Ectodermal cell (in vitro differentiated cells): Measurements from ENCODE around the gene TRABD2B.

ENCODE experiments used
- H3K27ac ChIP-seq: 2 replicates; pipeline ENCODE4 v1.7.0; 2013; ENCODE audit warnings: mild to moderate bottlenecking, low read depth, low read length; ENCODE audit not compliant: insufficient read depth, poor library complexity, severe bottlenecking
- H3K27me3 ChIP-seq: 2 replicates; pipeline ENCODE4 v1.7.0; 2013; ENCODE audit warnings: mild to moderate bottlenecking, low read length; ENCODE audit not compliant: insufficient read depth, control insufficient read depth, poor library complexity, severe bottlenecking
- H3K36me3 ChIP-seq: one replicate; pipeline ENCODE4 v1.7.0; 2013; ENCODE audit warnings: low read length; ENCODE audit not compliant: control insufficient read depth, insufficient read depth
- H3K4me1 ChIP-seq: one replicate; pipeline ENCODE4 v1.7.0; 2013; ENCODE audit warnings: low read length; ENCODE audit not compliant: control insufficient read depth, insufficient read depth
- H3K4me3 ChIP-seq: 2 replicates; pipeline ENCODE4 v1.7.0; 2013; ENCODE audit warnings: low read depth, low read length, control low read depth; ENCODE audit not compliant: insufficient read depth
- H3K9me3 ChIP-seq: 2 replicates; pipeline ENCODE4 v1.7.0; 2013; ENCODE audit warnings: mild to moderate bottlenecking, low read length, moderate library complexity; ENCODE audit not compliant: control insufficient read depth
- WGBS, 2 experiments: methylation state at CpG; one replicate each; pipeline ENCODE4 v1.1.7; 2013; ENCODE audit warnings: missing lambda C conversion rate in 2 of 2; 5-methylcytosine and 5-hydroxymethylcytosine counted together

TRABD2B gene

DNA sequence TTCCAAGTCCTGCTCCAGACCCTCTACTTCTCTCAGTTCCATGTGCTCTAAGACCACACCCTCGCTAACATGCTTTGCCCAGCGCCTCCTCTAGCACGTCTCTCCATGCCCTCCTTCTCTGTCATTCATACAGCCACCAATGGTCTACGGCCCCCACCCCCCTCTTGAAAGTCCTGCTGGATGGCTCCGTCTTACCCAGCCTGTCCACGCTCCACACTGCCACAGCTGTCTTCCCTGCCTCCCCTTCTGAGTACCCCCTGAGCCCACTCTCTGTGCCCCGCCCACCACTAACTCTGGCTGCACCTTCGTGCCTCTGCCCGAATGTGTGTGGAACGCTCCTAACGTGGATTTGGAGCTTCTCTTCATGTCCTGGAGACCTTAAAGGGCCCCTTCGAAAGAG, 244.6 kb downstream of the TRABD2B start:
- WGBS, 2 experiments, result 92% methylated on average over 12 of the region's 12 CpGs
- no peak overlapping the region for H3K4me3 ChIP-seq
- H3K27me3 ChIP-seq, result no peaks in the 10 kb centered on the region
- no peaks in the 10 kb centered on the region for H3K9me3 ChIP-seq
- H3K36me3 ChIP-seq, result no peaks in the 10 kb centered on the region
- peaks cover 10% of the 10 kb centered on the region for H3K4me1 ChIP-seq
- no peak overlapping the region for H3K27ac ChIP-seq

DNA sequence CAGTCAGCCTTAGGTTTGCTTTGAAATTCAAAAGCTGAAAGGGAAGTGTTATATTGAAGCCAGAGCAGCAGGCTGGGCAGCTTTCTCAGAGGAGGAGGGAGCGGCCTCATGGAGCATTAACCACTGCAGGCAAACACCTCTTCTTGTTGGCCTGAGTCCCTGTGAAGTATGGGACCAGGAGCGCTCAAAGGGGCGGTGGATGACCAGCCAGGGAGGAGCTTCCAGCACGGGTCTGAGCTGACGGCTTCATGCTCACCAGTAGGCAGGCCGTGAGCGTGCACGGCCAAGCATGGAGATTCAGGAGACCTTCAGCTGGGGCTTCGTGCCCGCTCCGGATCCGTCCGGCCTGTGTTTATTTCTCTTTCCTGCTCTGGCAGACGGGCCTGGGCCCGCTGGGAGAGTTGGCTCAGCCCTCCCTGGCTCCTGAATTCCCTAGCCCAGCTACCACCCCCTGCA, 245.2 kb downstream of the TRABD2B start:
- Histone ChIP-seq H3K9me3 (no peaks in the 10 kb centered on the region), H3K27me3 (no peaks in the 10 kb centered on the region), H3K27ac (no peak overlapping the region), H3K4me1 (peaks cover 10% of the 10 kb centered on the region), H3K4me3 (no peak overlapping the region), H3K36me3 (no peaks in the 10 kb centered on the region)
- 80 to 82% methylated on average over 15 of the region's 15 CpGs for WGBS, 2 experiments

- Histone ChIP-seq H3K4me1 (peaks cover 10% of the 10 kb centered on the region), H3K36me3 (no peaks in the 10 kb centered on the region), H3K27ac (no peak overlapping the region), H3K4me3 (no peak overlapping the region), H3K27me3 (no peaks in the 10 kb centered on the region), H3K9me3 (no peaks in the 10 kb centered on the region)
- 88 to 91% methylated on average over 4 of the region's 4 CpGs for WGBS, 2 experiments
Measured at GRCh38 chr1:47751193-47751592, 246.0 kb downstream of the TRABD2B start.

DNA sequence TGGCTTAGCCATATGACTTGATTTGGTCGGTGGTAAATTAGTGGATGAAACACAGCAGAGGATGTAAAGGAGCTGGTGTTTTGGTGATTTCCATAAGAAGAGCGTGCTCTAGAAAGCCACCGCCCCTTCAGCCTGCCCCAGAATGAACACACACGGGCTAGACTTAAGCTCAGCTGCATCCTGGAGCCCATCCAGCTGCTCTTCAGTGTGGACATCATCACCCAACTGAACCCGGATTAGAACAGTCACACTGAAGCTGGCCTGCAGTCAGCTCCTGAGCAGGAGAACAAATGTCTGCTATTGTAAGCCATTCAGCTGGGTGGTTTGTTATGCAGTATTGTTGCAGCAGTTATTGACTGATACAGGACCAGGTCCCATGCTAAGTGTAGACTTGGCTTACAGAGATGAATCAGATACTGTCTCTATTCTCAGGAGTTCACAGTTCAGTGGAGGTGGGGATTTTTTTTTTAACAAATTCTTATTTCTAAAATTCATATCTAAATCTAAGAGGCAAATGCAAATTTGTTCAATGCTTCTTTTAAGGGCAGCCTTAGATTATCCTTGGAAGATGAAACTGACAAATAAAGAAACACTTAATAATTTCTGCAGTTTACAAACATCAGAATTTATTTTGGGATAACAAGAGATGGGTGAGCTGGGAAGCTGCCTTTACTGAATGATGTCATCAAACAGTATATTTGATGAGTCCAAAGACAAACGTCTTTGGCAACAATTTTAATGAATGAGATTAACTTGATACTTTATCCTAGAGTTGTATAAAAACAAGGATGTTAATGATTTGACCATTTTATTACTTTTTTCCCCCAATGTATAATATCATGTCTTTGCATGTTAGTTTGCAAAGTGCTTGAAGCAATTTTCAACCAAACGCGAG, 251.2 kb downstream of the TRABD2B start:
- Histone ChIP-seq H3K4me3 (no peak overlapping the region), H3K9me3 (no peaks in the 10 kb centered on the region)
- WGBS, 2 experiments, result 81 to 83% methylated on average over 8 of the region's 8 CpGs

GRCh38 chr1:47742890-47743760, 254.1 kb downstream of the TRABD2B start:
- 87 to 90% methylated on average over 9 of the region's 9 CpGs for WGBS, 2 experiments
- Histone ChIP-seq H3K4me3 (no peak overlapping the region), H3K27me3 (no peaks in the 10 kb centered on the region)

More for the DNA sequence above, 251.2 kb downstream of the TRABD2B start:
- Histone ChIP-seq H3K36me3 (no peaks in the 10 kb centered on the region), H3K27ac (no peak overlapping the region), H3K27me3 (no peaks in the 10 kb centered on the region), H3K4me1 (no peaks in the 10 kb centered on the region)

DNA sequence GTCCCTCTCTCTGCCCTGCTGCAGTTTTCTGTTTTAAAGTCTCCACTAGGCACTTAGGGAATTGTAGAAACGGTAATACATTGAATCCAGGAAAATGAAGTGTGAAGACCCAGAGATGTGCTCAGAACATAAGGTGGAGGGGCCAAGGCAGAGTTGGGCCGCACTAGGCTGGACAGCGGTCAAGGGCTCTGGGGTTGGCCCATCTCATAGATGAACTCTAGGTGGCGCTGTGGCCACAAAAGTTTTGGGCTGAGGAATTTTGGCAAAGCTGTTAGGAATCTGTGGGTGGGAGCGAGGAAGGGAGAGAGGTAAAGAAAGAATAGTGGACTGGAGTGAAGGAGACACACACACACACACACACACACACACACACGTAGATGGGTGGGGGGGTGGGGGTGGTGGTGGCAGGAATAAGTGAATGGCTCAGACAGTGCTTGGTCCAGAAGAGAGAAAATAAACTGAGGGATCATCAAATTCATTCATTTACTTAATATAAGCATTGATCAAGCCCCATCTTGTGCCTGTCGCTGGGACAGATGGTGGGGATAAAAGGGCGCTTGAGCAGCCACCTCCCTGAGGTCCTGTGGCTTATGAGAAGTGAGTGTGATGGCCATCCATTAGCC, 258.5 kb downstream of the TRABD2B start:
- H3K4me3 ChIP-seq, result no peak overlapping the region
- WGBS, 2 experiments, result 28% methylated on average over 6 of the region's 8 CpGs
- no peaks in the 10 kb centered on the region for H3K9me3 ChIP-seq
- H3K36me3 ChIP-seq, result no peaks in the 10 kb centered on the region
- no peaks in the 10 kb centered on the region for H3K4me1 ChIP-seq
- no peak overlapping the region for H3K27ac ChIP-seq
- H3K27me3 ChIP-seq, result peaks cover 13% of the 10 kb centered on the region

More at GRCh38 chr1:47742890-47743760, 254.1 kb downstream of the TRABD2B start:
- no peaks in the 10 kb centered on the region for H3K36me3 ChIP-seq
- no peaks in the 10 kb centered on the region for H3K9me3 ChIP-seq
- H3K27ac ChIP-seq, result no peak overlapping the region
- no peaks in the 10 kb centered on the region for H3K4me1 ChIP-seq

GRCh38 chr1:47732489-47732888, 264.7 kb downstream of the TRABD2B start:
- WGBS, 2 experiments, result 84 to 87% methylated on average over 4 of the region's 4 CpGs
- H3K9me3 ChIP-seq, result no peaks in the 10 kb centered on the region
- H3K4me3 ChIP-seq, result no peak overlapping the region
- H3K4me1 ChIP-seq, result no peaks in the 10 kb centered on the region
- peaks cover 19% of the 10 kb centered on the region for H3K27me3 ChIP-seq
- no peak overlapping the region for H3K27ac ChIP-seq
- no peaks in the 10 kb centered on the region for H3K36me3 ChIP-seq

DNA sequence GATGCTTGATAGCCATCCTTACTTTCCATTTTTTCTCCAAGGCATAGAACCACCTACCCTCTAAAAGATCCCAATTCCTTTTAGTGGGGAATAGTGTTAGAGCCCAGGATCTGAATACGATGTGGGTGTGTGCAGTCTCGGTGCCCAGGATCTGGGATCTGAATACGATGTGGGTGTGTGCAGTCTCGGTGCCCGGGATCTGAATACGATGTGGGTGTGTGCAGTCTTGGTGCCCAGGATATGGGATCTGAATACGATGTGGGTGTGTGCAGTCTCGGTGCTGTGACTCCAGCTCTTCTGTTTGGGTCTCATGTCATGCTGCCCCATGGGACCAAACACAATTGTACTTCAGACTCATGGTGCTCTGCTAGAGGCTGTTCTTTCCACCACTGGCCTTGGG, 265.5 kb downstream of the TRABD2B start:
- H3K4me3 ChIP-seq, result no peak overlapping the region
- no peaks in the 10 kb centered on the region for H3K36me3 ChIP-seq
- H3K4me1 ChIP-seq, result no peaks in the 10 kb centered on the region
- WGBS, 2 experiments, result 93 to 95% methylated on average over 8 of the region's 8 CpGs
- H3K9me3 ChIP-seq, result no peaks in the 10 kb centered on the region
- H3K27ac ChIP-seq, result no peak overlapping the region
- peaks cover 26% of the 10 kb centered on the region for H3K27me3 ChIP-seq

DNA sequence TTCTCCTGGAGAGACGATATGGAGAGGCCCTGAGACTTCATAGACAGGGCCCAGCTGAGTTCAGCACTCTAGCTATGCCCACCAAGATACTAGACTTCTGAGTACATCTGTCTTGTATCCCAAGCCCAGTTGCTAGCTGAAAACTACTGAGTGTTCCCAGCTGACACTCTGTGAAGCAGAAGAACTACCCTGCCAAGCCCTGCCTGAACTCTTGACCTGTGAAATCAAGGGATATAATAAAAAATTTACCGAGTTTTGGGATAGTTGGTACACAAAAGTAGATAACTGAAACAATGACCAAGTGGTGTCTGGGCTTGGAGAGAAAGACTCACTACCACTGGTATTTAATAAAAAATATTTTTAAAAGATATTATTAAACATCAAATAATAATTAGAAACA, 267.5 kb downstream of the TRABD2B start:
- no peak overlapping the region for H3K27ac ChIP-seq
- no peaks in the 10 kb centered on the region for H3K36me3 ChIP-seq
- peaks cover 7% of the 10 kb centered on the region for H3K4me1 ChIP-seq
- 90 to 95% methylated on average over 2 of the region's 2 CpGs for WGBS, 2 experiments
- no peaks in the 10 kb centered on the region for H3K9me3 ChIP-seq
- peaks cover 34% of the 10 kb centered on the region for H3K27me3 ChIP-seq
- H3K4me3 ChIP-seq, result no peak overlapping the region

- Histone ChIP-seq H3K9me3 (no peaks in the 10 kb centered on the region), H3K27ac (no peak overlapping the region), H3K27me3 (peaks cover 54% of the 10 kb centered on the region), H3K4me3 (no peak overlapping the region), H3K4me1 (peaks cover 9% of the 10 kb centered on the region), H3K36me3 (no peaks in the 10 kb centered on the region)
- 90 to 91% methylated on average over 5 of the region's 5 CpGs for WGBS, 2 experiments
Measured at GRCh38 chr1:47727697-47728085, 269.5 kb downstream of the TRABD2B start.
